GM21381 (cell line): ENCODE measurements around the gene PLCH2.

Experiments used
- ATAC-seq: cut with Tn5 transposase; IDR thresholded peaks from one replicate; pipeline ENCODE4 v1.9.1; 2021; ENCODE audit warnings: mild to moderate bottlenecking, moderate library complexity; ENCODE audit not compliant: unreplicated experiment

Gene PLCH2

GRCh38 chr1:2474933-2475371 is 1.1 kb upstream of the PLCH2 start:
- no peak for ATAC-seq

DNA sequence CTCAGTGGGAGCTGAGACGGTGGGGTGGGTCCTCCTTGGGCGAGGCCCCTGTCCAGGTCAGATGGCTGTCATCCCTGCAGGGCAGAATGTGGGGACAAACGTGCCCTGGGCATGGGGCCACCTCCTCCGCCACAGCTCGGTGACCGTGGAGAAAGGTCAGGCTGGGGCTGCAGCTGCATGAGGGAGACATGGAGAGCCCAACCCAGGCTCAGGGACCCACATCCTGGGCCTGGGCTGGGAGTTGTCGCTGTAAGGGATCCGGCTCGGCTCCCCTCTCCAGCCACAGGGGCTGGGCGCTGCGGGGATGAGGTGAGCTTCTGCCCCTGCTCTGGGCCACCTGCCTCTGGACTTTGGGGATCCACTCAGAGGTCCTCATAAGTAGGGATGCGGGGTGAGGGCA is 518 bp upstream of the PLCH2 start:
- no peak for ATAC-seq

GRCh38 chr1:2477309-2477708 is 1.2 kb downstream of the PLCH2 start:
- ATAC-seq, result no peak

- no peak for ATAC-seq
Measured at GRCh38 chr1:2477791-2478499, 1.9 kb downstream of the PLCH2 start.

GRCh38 chr1:2479186-2479585 is 3.1 kb downstream of the PLCH2 start:
- no peak for ATAC-seq

DNA sequence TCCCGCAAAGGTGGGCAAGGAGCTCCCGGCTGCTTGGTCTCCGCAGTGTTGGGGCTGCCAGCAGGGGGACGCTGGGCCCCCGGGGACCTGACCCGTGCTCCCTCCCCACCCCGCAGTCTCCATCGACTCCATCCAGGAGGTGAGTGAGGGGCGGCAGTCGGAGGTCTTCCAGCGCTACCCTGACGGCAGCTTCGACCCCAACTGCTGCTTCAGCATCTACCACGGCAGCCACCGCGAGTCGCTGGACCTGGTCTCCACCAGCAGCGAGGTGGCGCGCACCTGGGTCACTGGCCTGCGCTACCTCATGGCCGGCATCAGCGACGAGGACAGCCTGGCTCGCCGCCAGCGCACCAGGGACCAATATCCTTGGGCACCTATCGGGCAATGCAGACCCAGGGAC is 3.5 kb downstream of the PLCH2 start:
- no peak for ATAC-seq

GRCh38 chr1:2480236-2480985 is 4.3 kb downstream of the PLCH2 start:
- no peak for ATAC-seq

DNA sequence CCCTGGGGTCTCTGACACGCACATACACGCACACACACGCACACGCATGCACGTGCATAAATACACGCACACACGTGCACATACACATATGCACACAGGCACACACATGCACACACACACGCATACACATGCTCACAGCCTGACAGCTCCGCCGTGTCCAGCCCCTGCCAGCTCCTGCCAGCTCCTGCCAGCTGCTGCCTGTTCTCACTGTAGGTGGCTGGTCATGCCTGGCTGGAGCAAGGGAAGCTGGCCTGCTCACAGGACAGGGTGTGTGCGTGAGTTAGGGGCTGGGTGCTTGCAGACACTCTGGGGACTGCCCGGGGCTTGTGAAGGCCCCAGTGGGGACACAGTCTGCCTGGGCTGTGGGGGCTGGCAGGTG is 4.9 kb downstream of the PLCH2 start:
- no peak for ATAC-seq

DNA sequence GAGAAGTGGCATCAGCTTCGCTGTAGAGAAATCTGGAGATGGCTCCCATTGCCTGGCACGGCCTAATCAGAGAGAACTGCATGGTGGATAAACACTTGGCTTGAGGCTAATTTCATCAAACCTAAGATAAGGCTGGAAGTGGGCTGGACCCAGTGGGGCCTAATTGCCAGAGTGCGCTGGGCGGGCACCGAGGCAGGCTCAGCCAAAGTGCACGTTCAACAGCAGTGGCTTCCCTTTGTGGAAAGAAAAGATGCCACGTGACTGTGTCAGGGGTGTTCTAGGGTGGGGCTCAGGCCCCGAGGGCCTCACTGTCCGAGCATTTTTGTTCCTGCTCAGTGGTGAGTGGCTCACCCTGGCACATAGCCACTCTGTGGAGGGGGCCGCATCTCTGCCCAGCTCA is 5.8 kb downstream of the PLCH2 start:
- ATAC-seq, result no peak

DNA sequence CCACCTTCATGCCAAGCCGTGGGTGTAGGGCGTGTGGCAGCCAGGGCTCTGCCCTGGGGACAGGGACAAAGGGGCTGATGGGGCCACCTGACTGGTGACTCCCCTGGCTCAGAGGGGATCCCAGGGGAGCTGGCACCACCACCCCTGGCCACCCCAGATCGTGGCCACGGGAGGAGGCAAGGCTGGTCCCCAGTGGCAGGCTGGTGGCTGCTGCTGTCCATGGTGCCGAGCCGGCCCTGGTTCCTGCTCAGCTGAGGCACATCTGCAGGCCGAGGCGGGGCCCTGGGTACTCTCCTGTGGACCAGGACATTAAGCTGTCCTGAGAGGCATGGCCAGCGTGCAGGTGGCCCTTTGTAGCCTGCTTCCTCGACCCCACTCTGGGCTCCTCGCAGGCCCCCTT is 6.5 kb downstream of the PLCH2 start:
- no peak for ATAC-seq

- ATAC-seq, result no peak
Measured at GRCh38 chr1:2483026-2483425, 6.9 kb downstream of the PLCH2 start.

GRCh38 chr1:2483970-2484369 is 7.9 kb downstream of the PLCH2 start:
- no peak for ATAC-seq

DNA sequence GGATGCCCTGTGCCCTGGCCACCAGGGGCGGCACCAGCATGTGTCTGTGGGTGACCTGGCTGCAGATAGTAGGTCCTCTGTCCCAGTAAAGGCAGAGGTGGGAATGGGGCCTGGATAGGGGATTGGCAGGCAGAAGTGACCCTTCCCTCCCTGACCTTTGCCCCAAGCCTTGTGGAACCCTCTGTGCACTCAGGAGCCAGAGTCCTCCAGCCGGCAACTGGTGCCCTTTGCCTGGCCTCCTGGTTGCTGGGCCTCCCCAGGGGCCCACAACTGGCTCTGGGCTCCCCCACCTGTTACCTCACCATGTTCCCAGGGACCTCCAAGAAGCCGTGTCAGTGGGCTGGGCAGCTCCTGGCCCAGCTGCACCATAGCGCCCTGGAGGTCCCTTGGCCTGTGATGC is 10.0 kb downstream of the PLCH2 start:
- no peak for ATAC-seq

GRCh38 chr1:2486558-2486957 is 10.5 kb downstream of the PLCH2 start:
- no peak for ATAC-seq

GRCh38 chr1:2488688-2489087 is 12.6 kb downstream of the PLCH2 start:
- ATAC-seq, result no peak

DNA sequence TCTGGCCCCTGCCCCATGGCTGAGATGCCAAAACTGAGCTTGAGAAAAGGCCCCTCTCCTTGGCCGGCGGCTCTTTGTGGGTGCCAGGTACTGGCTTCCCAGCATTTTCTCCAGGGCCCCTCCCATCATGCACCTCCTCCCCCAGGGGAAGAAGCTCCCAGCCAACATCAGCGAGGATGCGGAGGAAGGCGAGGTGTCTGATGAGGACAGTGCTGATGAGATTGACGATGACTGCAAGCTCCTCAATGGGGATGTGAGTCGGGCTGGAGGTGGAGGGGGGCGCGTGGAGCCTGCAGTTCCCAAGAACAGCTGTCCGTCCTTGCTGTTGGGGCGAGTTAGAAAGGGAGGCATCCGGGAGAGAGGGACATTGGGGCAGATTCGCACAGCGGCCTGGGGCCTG is 13.5 kb downstream of the PLCH2 start:
- no peak for ATAC-seq

- no peak for ATAC-seq
Measured at GRCh38 chr1:2492091-2492490, 16.0 kb downstream of the PLCH2 start.

DNA sequence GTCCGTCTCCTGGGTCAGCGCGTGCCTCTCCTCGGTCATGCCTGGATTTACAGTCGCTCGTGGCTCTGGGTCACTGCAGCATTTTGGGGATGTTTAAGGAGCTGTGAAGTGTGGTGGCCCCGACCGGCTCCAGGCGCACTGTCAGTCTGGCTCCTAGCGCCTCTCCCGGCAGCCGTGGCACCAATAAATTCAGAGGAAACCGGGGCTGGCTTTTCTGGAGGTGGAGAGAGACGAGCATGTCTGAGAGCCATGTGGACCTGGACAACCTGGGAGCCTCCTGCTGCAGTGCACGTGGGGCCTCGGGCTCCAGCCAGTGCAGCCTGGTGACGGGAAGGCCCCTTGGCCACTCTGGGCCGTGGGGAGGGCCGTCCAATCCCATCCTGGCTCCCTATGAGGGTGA is 17.1 kb downstream of the PLCH2 start:
- no peak for ATAC-seq

GRCh38 chr1:2493691-2494322 is 17.7 kb downstream of the PLCH2 start:
- ATAC-seq, result no peak

- ATAC-seq, result no peak
Measured at GRCh38 chr1:2494323-2494693, 18.2 kb downstream of the PLCH2 start.

DNA sequence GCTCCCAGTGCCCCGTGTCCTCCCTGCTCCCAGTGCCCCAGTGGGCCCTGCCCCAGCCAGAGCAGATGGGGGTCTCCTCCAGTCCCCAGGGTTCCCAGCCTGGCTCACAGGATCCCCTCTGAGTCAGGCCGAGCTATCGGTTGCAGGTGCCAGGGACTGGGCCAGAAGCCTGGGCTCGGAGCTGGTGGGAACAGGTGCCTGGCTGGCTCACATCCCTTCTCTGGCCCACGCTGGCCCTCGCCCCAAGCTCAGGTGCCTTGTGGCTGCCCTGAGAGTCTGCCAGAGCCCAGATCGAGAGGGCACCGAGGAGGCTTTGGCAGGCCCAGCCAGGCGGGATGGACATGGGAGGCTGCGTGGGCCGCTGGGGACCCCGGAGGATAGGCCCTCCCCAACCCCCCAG is 18.9 kb downstream of the PLCH2 start:
- ATAC-seq, result no peak

- no peak for ATAC-seq
Measured at GRCh38 chr1:2495546-2495945, 19.5 kb downstream of the PLCH2 start.
